IMR-90 (cell line): Measurements from ENCODE around the gene CIBAR2. TPM values are rescaled to one million over a fixed set of nuclear protein-coding genes. Genes with fewer than 3 reads are reported as not detected.

ENCODE experiments used
- ATAC-seq: fragments of 200-7000 bp; cut with Tn5 transposase; 2 replicates; pipeline ENCODE4 v1.9.1; 2020; ENCODE audit warnings: low read depth, mild to moderate bottlenecking, moderate library complexity
- BruUV-seq: library from RNA; stranded (reverse); fragments of 400-500 nt; replicated peaks from 2 replicates; lab custom pipeline; 2021; lab: Mats Ljungman, UMichigan
- CTCF ChIA-PET: fragments of 300-600 bp; formaldehyde crosslinking; extraction: SDS; loops from one replicate; lab custom pipeline; 2021; ENCODE audit warnings: antibody characterized with exemption; lab: Yijun Ruan, JAX
- POLR2A ChIA-PET: fragments of 300-600 bp; sonication (Branson Sonifier 250); formaldehyde crosslinking; loops from one replicate; lab custom pipeline; 2022; ENCODE audit warnings: antibody characterized with exemption; ENCODE audit not compliant: unreplicated experiment; lab: Charles Lee
- DNase-seq: peaks from one replicate; pipeline ENCODE4 v3.0.0; 2013
- H2AFZ ChIP-seq: replicated peaks from 2 replicates; pipeline ENCODE3; 2013; ENCODE audit warnings: low read length, mild to moderate bottlenecking; ENCODE audit not compliant: poor library complexity
- H2AK5ac ChIP-seq: 2 replicates; pipeline ENCODE4 v1.6.1; 2013; ENCODE audit warnings: low read depth, low read length, inconsistent platforms
- H2AK9ac ChIP-seq: replicated peaks from 2 replicates; pipeline ENCODE3; 2013; ENCODE audit warnings: mild to moderate bottlenecking, low read depth, low read length, moderate library complexity; ENCODE audit not compliant: poor library complexity
- H2BK120ac ChIP-seq: 2 replicates; pipeline ENCODE4 v1.6.1; 2013; ENCODE audit warnings: low read depth, low read length, inconsistent platforms
- H2BK15ac ChIP-seq: 3 replicates; pipeline ENCODE4 v1.6.1; 2013; ENCODE audit warnings: low read depth, low read length, inconsistent platforms
- H2BK20ac ChIP-seq: 2 replicates; pipeline ENCODE4 v1.6.1; 2013; ENCODE audit warnings: low read depth, mild to moderate bottlenecking, inconsistent platforms, low read length, moderate library complexity
- H2BK5ac ChIP-seq: 2 replicates; pipeline ENCODE4 v1.6.1; 2013; ENCODE audit warnings: mild to moderate bottlenecking, low read depth, low read length, inconsistent platforms; ENCODE audit not compliant: poor library complexity, severe bottlenecking
- H3K14ac ChIP-seq: replicated peaks from 2 replicates; pipeline ENCODE4 v1.6.1; 2013; ENCODE audit warnings: low read depth, low read length, inconsistent platforms
- H3K18ac ChIP-seq: 2 replicates; pipeline ENCODE4 v1.6.1; 2013; ENCODE audit warnings: low read depth, low read length, control low read depth
- H3K23ac ChIP-seq: 2 replicates; pipeline ENCODE4 v1.6.1; 2013; ENCODE audit warnings: low read depth, low read length, inconsistent platforms
- H3K27ac ChIP-seq: 2 replicates; pipeline ENCODE4 v1.5.1; 2013; ENCODE audit warnings: mild to moderate bottlenecking, control low read depth, low read length; ENCODE audit not compliant: insufficient read depth
- H3K27me3 ChIP-seq: 2 replicates; pipeline ENCODE4 v1.6.1; 2013; ENCODE audit warnings: low read length; ENCODE audit not compliant: control insufficient read depth, insufficient read depth
- H3K36me3 ChIP-seq: 2 replicates; pipeline ENCODE4 v1.6.1; 2013; ENCODE audit warnings: low read length, mixed read lengths; ENCODE audit not compliant: control insufficient read depth, insufficient read depth
- H3K4ac ChIP-seq: 2 replicates; pipeline ENCODE4 v1.6.1; 2013; ENCODE audit warnings: low read depth, low read length, inconsistent platforms
- H3K4me1 ChIP-seq: 2 replicates; pipeline ENCODE4 v1.6.1; 2013; ENCODE audit warnings: low read length, mixed read lengths; ENCODE audit not compliant: control insufficient read depth, insufficient read depth
- H3K4me2 ChIP-seq: 2 replicates; pipeline ENCODE4 v1.6.1; 2013; ENCODE audit warnings: low read depth, mild to moderate bottlenecking, control low read depth, low read length, moderate library complexity
- H3K4me3 ChIP-seq: 2 replicates; pipeline ENCODE4 v1.5.1; 2013; ENCODE audit warnings: low read depth, mild to moderate bottlenecking, control low read depth, low read length, moderate library complexity; ENCODE audit not compliant: insufficient read depth
- H3K56ac ChIP-seq: 2 replicates; pipeline ENCODE4 v1.6.1; 2013; ENCODE audit warnings: low read length, inconsistent platforms; ENCODE audit not compliant: insufficient read depth; ENCODE audit errors: extremely low read depth
- H3K79me1 ChIP-seq, 2 experiments: 2 replicates each; pipeline ENCODE4 v1.6.1; 2013; ENCODE audit warnings: low read length in 2 of 2, inconsistent platforms in 1 of 2, low read depth in 1 of 2
- H3K9ac ChIP-seq: 2 replicates; pipeline ENCODE4 v1.6.1; 2013; ENCODE audit warnings: low read depth, low read length, control low read depth
- H3K9me1 ChIP-seq: 2 replicates; pipeline ENCODE4 v1.6.1; 2013; ENCODE audit warnings: low read length, inconsistent platforms; ENCODE audit not compliant: insufficient read depth
- H3K9me3 ChIP-seq: 2 replicates; pipeline ENCODE4 v1.6.1; 2013; ENCODE audit warnings: low read length; ENCODE audit not compliant: control insufficient read depth, insufficient read depth
- H4K20me1 ChIP-seq: 2 replicates; pipeline ENCODE4 v1.6.1; 2013; ENCODE audit warnings: low read length, inconsistent platforms; ENCODE audit not compliant: insufficient read depth
- H4K5ac ChIP-seq: 2 replicates; pipeline ENCODE4 v1.6.1; 2013; ENCODE audit warnings: mild to moderate bottlenecking, low read depth, low read length, control low read depth
- H4K8ac ChIP-seq, 2 experiments: 2 replicates each; pipeline ENCODE4 v1.6.1; 2013; ENCODE audit warnings: low read depth in 2 of 2, low read length in 2 of 2, control low read depth in 1 of 2, inconsistent platforms in 1 of 2
- H4K91ac ChIP-seq: 2 replicates; pipeline ENCODE4 v1.6.1; 2013; ENCODE audit warnings: low read depth, low read length, inconsistent platforms; ENCODE audit not compliant: insufficient read depth
- CEBPB ChIP-seq: IDR thresholded peaks from 2 replicates; pipeline ENCODE4 v1.6.1; 2012; ENCODE audit warnings: low read depth, low read length, improper control_type of control experiment
- CHD1 ChIP-seq: IDR thresholded peaks from 2 replicates; pipeline ENCODE4 v1.6.1; 2012; ENCODE audit warnings: low read depth, low read length, improper control_type of control experiment
- FOS ChIP-seq: fragments of 150-350 bp; IDR thresholded peaks from 2 replicates; pipeline ENCODE4 v1.6.1; 2016; ENCODE audit warnings: low read depth, low read length
- MAFK ChIP-seq: IDR thresholded peaks from 2 replicates; pipeline ENCODE4 v1.6.1; 2012; ENCODE audit warnings: low read depth, low read length, improper control_type of control experiment
- POLR2A ChIP-seq: IDR thresholded peaks from 2 replicates; pipeline ENCODE4 v1.6.1; 2012; ENCODE audit warnings: mild to moderate bottlenecking, low read depth, low read length
- SMC3 ChIP-seq: fragments of 150-350 bp; IDR thresholded peaks from 2 replicates; pipeline ENCODE4 v1.6.1; 2016; ENCODE audit warnings: low read depth, mild to moderate bottlenecking, antibody characterized with exemption, low read length, moderate library complexity
- WGBS, 2 experiments: methylation state at CpG; one replicate each; pipeline versions ENCODE4 v1.1.5 to v1.1.7; 2013; ENCODE audit warnings: missing lambda C conversion rate in 2 of 2; ENCODE audit not compliant: insufficient read length in 1 of 2; ENCODE audit errors: extremely low coverage in 2 of 2; 5-methylcytosine and 5-hydroxymethylcytosine counted together
- dilution Hi-C: fragments of 300-500 bp; cut with HindIII; formaldehyde crosslinking; loops from one replicate; pipeline ENCODE4 v1.14.3; 2018; ENCODE audit warnings: low sequenced_read_pairs; ENCODE audit not compliant: unreplicated experiment
- in situ Hi-C: fragments of 300-500 bp; cut with MboI; formaldehyde crosslinking; loops from 3 replicates; pipeline ENCODE4 v1.14.3; 2019; ENCODE audit warnings: low sequenced_read_pairs, inconsistent platforms, mixed read lengths
- intact Hi-C: fragments of 100-400 bp; cut with micrococcal nuclease; formaldehyde crosslinking; loops from 2 replicates; pipeline ENCODE4 v1.10.0; 2022
- polyA plus RNA-seq, 3 experiments: library from polyadenylated mRNA; depleted of rRNA; stranded (reverse); fragments of >200 nt; gene quantifications; 2 replicates each; pipeline ENCODE4 v1.2.3, GENCODE V29; 2012; ENCODE audit warnings: low replicate concordance in 1 of 3
- total RNA-seq: library from RNA; depleted of rRNA; stranded (reverse); fragments of >200 nt; gene quantifications from 2 replicates; pipeline ENCODE4 v1.2.3, GENCODE V29; 2012

Gene CIBAR2
- total and polyA plus RNA-seq, 2 of the 4 experiments (the other 2 are of a cell fraction) = 0.18 to 0.24 TPM

GRCh38 chr16:85074225-85074914 lies 37.9 kb downstream of the CIBAR2 start:
- Histone ChIP-seq H3K9me3 (no peaks in the 10 kb centered on the region), H4K91ac (no peak overlapping the region), H2BK20ac (no peak overlapping the region), H3K4me1 (peaks cover 9% of the 10 kb centered on the region), H3K4me2 (no peak overlapping the region), H2AK9ac (no peak overlapping the region), H3K4me3 (no peak overlapping the region), H4K5ac (no peak overlapping the region), H3K79me1 (no peaks in the 10 kb centered on the region), H3K56ac (no peak overlapping the region), H3K27ac (no peak overlapping the region), H3K27me3 (no peaks in the 10 kb centered on the region), H4K8ac (no peak overlapping the region), H2AK5ac (no peak overlapping the region), H3K18ac (no peak overlapping the region), H2BK120ac (no peak overlapping the region), H3K9ac (no peak overlapping the region), H2BK15ac (no peak overlapping the region), H4K20me1 (0 out of 2 replicates have a peak, but pooled peaks cover 6% of the 10 kb centered on the region), H2AFZ (no peak overlapping the region), H3K36me3 (peaks cover 24% of the 10 kb centered on the region; the same call in 1 of the 2 replicates), H3K4ac (no peak overlapping the region), H3K14ac (no peak overlapping the region), H3K9me1 (peaks cover 4% of the 10 kb centered on the region), H2BK5ac (no peak overlapping the region), H3K23ac (no peak overlapping the region)
- ChIA-PET CTCF (no interaction called here), POLR2A (no interaction called here)
- DNase-seq (no peak), ATAC-seq (no peak)
- dilution Hi-C loops = no loop called here
- TF ChIP-seq POLR2A (no peak), MAFK (no peak), FOS (no peak), CEBPB (no peak), CHD1 (no peak), SMC3 (no peak)
- BruUV-seq = no TSS peak
- 97% methylated on average over 3 of the region's 6 CpGs; no CpG with 5 or more reads in 1 of the 2 experiments for WGBS, 2 experiments
- in situ Hi-C loops = no loop called here
- intact Hi-C loops = no loop called here
